OCI-LY7 (cell line): Measurements from ENCODE around the gene NKAIN2. TPM values are rescaled to one million over a fixed set of nuclear protein-coding genes. Genes with fewer than 3 reads are reported as not detected.

ENCODE experiments used
- BruUV-seq: library from RNA; stranded (reverse); fragments of 400-500 nt; replicated peaks from 2 replicates; lab custom pipeline; 2021; lab: Mats Ljungman, UMichigan
- CTCF ChIA-PET: fragments of 300-600 bp; sonication (Branson Sonifier 250); formaldehyde crosslinking; loops from one replicate; lab custom pipeline; 2022; ENCODE audit warnings: antibody characterized with exemption; ENCODE audit not compliant: unreplicated experiment; lab: Charles Lee
- POLR2A ChIA-PET: fragments of 300-600 bp; sonication (Branson Sonifier 250); formaldehyde crosslinking; loops from one replicate; lab custom pipeline; 2022; ENCODE audit warnings: antibody characterized with exemption; lab: Charles Lee
- DNase-seq: peaks from one replicate; pipeline ENCODE4 v3.0.0-alpha.2; 2015; ENCODE audit warnings: low spot score
- H2AFZ ChIP-seq: fragments of 200-600 bp; sonication (generic), shearing (Covaris generic); 2 replicates; pipeline ENCODE4 v1.6.1; 2014; ENCODE audit warnings: mild to moderate bottlenecking, antibody characterized with exemption, low read length, moderate library complexity
- H3K27ac ChIP-seq: fragments of 200-600 bp; sonication (generic); 2 replicates; pipeline ENCODE4 v1.5.1; 2014; ENCODE audit warnings: mixed run types, low read depth, mild to moderate bottlenecking, moderate library complexity, low read length, inconsistent platforms; ENCODE audit not compliant: poor library complexity, severe bottlenecking
- H3K36me3 ChIP-seq: fragments of 200-600 bp; sonication (generic); 2 replicates; pipeline ENCODE4 v1.6.1; 2014; ENCODE audit warnings: mild to moderate bottlenecking, antibody characterized with exemption, low read length, moderate library complexity, mixed read lengths; ENCODE audit not compliant: insufficient read depth
- H3K4me1 ChIP-seq: fragments of 200-600 bp; sonication (generic); 2 replicates; pipeline ENCODE4 v1.5.1; 2014; ENCODE audit warnings: mild to moderate bottlenecking, low read length; ENCODE audit not compliant: insufficient read depth, poor library complexity, severe bottlenecking
- H3K4me2 ChIP-seq: fragments of 200-600 bp; sonication (generic); 2 replicates; pipeline ENCODE4 v1.6.1; 2014; ENCODE audit warnings: mild to moderate bottlenecking, low read length
- H3K4me3 ChIP-seq: fragments of 200-600 bp; sonication (generic); 2 replicates; pipeline ENCODE4 v1.5.1; 2014; ENCODE audit warnings: mild to moderate bottlenecking, low read depth, low read length; ENCODE audit not compliant: poor library complexity, severe bottlenecking
- H3K79me2 ChIP-seq: fragments of 200-600 bp; sonication (generic); 2 replicates; pipeline ENCODE4 v1.6.1; 2016; ENCODE audit warnings: low read depth, mild to moderate bottlenecking, low read length, moderate library complexity, mixed read lengths; ENCODE audit not compliant: insufficient read depth
- H3K9me2 ChIP-seq: fragments of 200-600 bp; sonication (generic); 2 replicates; pipeline ENCODE4 v1.6.1; 2016; ENCODE audit warnings: mild to moderate bottlenecking, low read length, mixed read lengths; ENCODE audit not compliant: insufficient read depth
- H3K9me3 ChIP-seq: fragments of 200-600 bp; sonication (generic); 2 replicates; pipeline ENCODE4 v1.6.1; 2014; ENCODE audit warnings: mild to moderate bottlenecking, mixed run types, low read length, mixed read lengths
- H4K20me1 ChIP-seq: fragments of 200-600 bp; sonication (generic); 2 replicates; pipeline ENCODE4 v1.6.1; 2014; ENCODE audit warnings: mild to moderate bottlenecking, antibody characterized with exemption, low read length, moderate library complexity, mixed read lengths; ENCODE audit not compliant: insufficient read depth
- EZH2phosphoT487 ChIP-seq: fragments of 200-600 bp; sonication (generic); IDR thresholded peaks from 2 replicates; pipeline ENCODE4 v1.6.1; 2018; ENCODE audit warnings: low read depth, borderline replicate concordance, mild to moderate bottlenecking, mixed run types, antibody characterized with exemption, low read length, moderate library complexity, mixed read lengths
- intact Hi-C: fragments of 100-400 bp; cut with micrococcal nuclease; formaldehyde crosslinking; loops from one replicate; pipeline ENCODE4 v1.10.0; 2022; ENCODE audit not compliant: unreplicated experiment
- total RNA-seq, 2 experiments: library from RNA; depleted of rRNA in 1 of 2; stranded (reverse); fragments of >200 nt in 1 of 2; shearing (Covaris generic) in 1 of 2; gene quantifications; 2 replicates each; pipeline ENCODE4 v1.2.3, GENCODE V29; 2014 to 2022
- TF ChIP-seq, protein P1 (sequence below): fragments of 200-600 bp; sonication (generic); conservative IDR thresholded peaks from 2 replicates; pipeline ENCODE4 v1.5.1; 2014; ENCODE audit warnings: mild to moderate bottlenecking, antibody characterized with exemption, low read length, moderate library complexity, mixed read lengths

Gene NKAIN2
- total RNA-seq, 2 experiments from 2014 or later, result not detected

DNA sequence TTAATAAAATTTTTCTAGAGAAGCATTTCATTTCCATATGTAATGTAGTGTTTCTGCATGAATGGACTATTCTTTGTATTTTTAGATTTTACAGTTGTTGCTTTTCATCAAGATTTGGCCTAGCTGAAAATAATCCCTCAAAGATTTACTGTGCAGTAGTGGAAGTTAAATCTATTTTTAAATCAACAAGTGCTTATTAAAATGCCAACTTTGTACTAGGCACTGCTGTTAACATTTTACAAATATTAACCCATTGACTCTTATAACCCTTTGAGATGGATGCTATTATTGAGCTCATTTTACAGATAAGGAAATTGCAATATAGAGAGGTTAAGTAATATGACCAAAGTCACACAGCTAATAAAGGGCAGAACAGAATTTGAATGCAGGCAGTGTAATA is 274.5 kb downstream of the NKAIN2 start:
- DNase-seq, result no peak
- POLR2A ChIA-PET, result interaction anchor here (0.7 kb wide), 1 partner anchor 112 kb away, joined by 4 read pairs; no protein-coding TSS in a partner anchor
- intact Hi-C loops, result no loop called here
- H3K4me1 ChIP-seq, result no peaks in the 10 kb centered on the region
- H3K4me3 ChIP-seq, result no peak overlapping the region
- H3K79me2 ChIP-seq, result no peaks in the 10 kb centered on the region
- H2AFZ ChIP-seq, result no peak overlapping the region
- H3K4me2 ChIP-seq, result no peak overlapping the region
- H4K20me1 ChIP-seq, result no peaks in the 10 kb centered on the region
- H3K9me2 ChIP-seq, result no peaks in the 10 kb centered on the region; the same call in 1 of the 2 replicates
- no peak overlapping the region for H3K27ac ChIP-seq
- CTCF ChIA-PET, result no interaction called here
- no peaks in the 10 kb centered on the region for H3K36me3 ChIP-seq
- no TSS peak for BruUV-seq
- TF ChIP-seq, protein P1, sequence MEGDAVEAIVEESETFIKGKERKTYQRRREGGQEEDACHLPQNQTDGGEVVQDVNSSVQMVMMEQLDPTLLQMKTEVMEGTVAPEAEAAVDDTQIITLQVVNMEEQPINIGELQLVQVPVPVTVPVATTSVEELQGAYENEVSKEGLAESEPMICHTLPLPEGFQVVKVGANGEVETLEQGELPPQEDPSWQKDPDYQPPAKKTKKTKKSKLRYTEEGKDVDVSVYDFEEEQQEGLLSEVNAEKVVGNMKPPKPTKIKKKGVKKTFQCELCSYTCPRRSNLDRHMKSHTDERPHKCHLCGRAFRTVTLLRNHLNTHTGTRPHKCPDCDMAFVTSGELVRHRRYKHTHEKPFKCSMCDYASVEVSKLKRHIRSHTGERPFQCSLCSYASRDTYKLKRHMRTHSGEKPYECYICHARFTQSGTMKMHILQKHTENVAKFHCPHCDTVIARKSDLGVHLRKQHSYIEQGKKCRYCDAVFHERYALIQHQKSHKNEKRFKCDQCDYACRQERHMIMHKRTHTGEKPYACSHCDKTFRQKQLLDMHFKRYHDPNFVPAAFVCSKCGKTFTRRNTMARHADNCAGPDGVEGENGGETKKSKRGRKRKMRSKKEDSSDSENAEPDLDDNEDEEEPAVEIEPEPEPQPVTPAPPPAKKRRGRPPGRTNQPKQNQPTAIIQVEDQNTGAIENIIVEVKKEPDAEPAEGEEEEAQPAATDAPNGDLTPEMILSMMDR, result no peak
- TF ChIP-seq EZH2phosphoT487, result no peak
- H3K9me3 ChIP-seq, result no peaks in the 10 kb centered on the region

DNA sequence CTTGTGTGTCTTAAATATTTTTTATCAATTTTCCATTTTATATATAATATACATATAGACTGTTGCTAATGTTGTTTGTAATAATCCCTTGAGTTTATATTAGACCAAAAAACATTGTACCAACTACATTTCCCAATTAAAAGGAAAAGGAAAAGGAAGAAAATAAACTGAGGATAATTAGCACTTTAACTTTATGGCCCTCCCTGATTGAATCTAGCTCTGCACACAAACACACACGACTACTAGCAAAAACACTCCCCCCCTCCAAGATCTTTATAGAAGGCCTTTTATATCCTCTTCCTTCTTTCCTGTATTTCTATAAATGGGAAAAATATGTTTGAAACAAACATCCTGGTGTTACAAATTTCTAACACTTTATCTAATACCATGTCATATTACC is 276.8 kb downstream of the NKAIN2 start:
- no peak for DNase-seq
- H3K9me2 ChIP-seq, result no peaks in the 10 kb centered on the region; the same call in 1 of the 2 replicates
- CTCF ChIA-PET, result interaction anchor here (0.5 kb wide), 1 partner anchor 1163 kb away, joined by 5 read pairs; no protein-coding TSS in a partner anchor
- no peaks in the 10 kb centered on the region for H3K36me3 ChIP-seq
- H3K4me2 ChIP-seq, result no peak overlapping the region
- H3K79me2 ChIP-seq, result no peaks in the 10 kb centered on the region
- intact Hi-C loops, result no loop called here
- no peak overlapping the region for H3K4me3 ChIP-seq
- no peak overlapping the region for H3K27ac ChIP-seq
- no peak overlapping the region for H2AFZ ChIP-seq
- no peaks in the 10 kb centered on the region for H3K4me1 ChIP-seq
- H3K9me3 ChIP-seq, result no peaks in the 10 kb centered on the region
- TF ChIP-seq EZH2phosphoT487, result no peak
- TF ChIP-seq, protein P1, result no peak
- H4K20me1 ChIP-seq, result no peaks in the 10 kb centered on the region
- POLR2A ChIA-PET, result interaction anchor here (0.7 kb wide), 1 partner anchor 533 kb away, joined by 5 read pairs; no protein-coding TSS in a partner anchor
- BruUV-seq, result no TSS peak

DNA sequence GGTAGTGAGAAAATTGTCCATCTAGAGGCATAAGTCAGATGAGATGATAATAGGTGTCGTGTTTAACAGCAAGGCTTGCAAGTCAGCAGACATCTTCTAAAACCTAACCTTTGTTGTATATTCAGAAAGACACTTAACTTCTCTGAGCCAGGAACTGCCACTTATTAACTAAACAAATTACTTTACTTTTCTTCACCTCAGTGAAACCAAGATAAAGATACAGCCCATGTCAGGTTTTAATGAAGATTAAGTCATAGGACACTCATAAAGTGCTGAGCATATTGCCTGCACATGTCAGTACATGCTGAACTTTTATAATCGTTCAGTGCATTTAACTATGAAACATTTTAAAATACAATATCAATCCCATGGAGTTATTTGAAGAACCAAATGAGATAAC is 286.8 kb downstream of the NKAIN2 start:
- H3K9me3 ChIP-seq, result no peaks in the 10 kb centered on the region
- H3K9me2 ChIP-seq, result no peaks in the 10 kb centered on the region
- H3K36me3 ChIP-seq, result no peaks in the 10 kb centered on the region
- intact Hi-C loops, result no loop called here
- ChIA-PET POLR2A (interaction anchor here (0.7 to 0.9 kb wide), 2 partner anchors 122 to 215 kb away, joined by 3 read pairs; no protein-coding TSS in a partner anchor), CTCF (no interaction called here)
- no peak overlapping the region for H3K27ac ChIP-seq
- no peak for TF ChIP-seq EZH2phosphoT487
- TF ChIP-seq, protein P1, result no peak
- no peaks in the 10 kb centered on the region for H4K20me1 ChIP-seq
- H3K4me3 ChIP-seq, result no peak overlapping the region
- no peak overlapping the region for H3K4me2 ChIP-seq
- H3K4me1 ChIP-seq, result no peaks in the 10 kb centered on the region
- H2AFZ ChIP-seq, result no peak overlapping the region
- BruUV-seq, result no TSS peak
- H3K79me2 ChIP-seq, result no peaks in the 10 kb centered on the region
- DNase-seq, result no peak
